Suprapubic skin (tissue), 4 donors: ENCODE results near the gene VSX1. TPM values are rescaled to one million over a fixed set of nuclear protein-coding genes. Genes with fewer than 3 reads are reported as not detected.

Source experiments
- DNase-seq, 2 donors: peaks; one replicate each; pipeline ENCODE4 v3.0.0-alpha.2; 2019; ENCODE audit warnings: low spot score in 2 of 2
- H3K27ac ChIP-seq: fragments of 200-600 bp; sonication (generic); one replicate; pipeline ENCODE4 v1.5.1; 2019
- H3K27me3 ChIP-seq: fragments of 200-600 bp; sonication (generic); one replicate; pipeline ENCODE4 v1.5.1; 2019
- H3K36me3 ChIP-seq: fragments of 200-600 bp; sonication (generic); one replicate; pipeline ENCODE4 v1.5.1; 2019
- H3K4me1 ChIP-seq: fragments of 200-600 bp; sonication (generic); one replicate; pipeline ENCODE4 v1.5.1; 2019
- H3K4me3 ChIP-seq: fragments of 200-600 bp; sonication (generic); one replicate; pipeline ENCODE4 v1.5.1; 2019; ENCODE audit warnings: mild to moderate bottlenecking
- H3K9me3 ChIP-seq: fragments of 200-600 bp; sonication (generic); one replicate; pipeline ENCODE4 v1.5.1; 2019
- CTCF ChIP-seq, 2 donors: fragments of 200-600 bp in 1 of 2; fragments of 450-650 bp in 1 of 2; sonication (generic) in 1 of 2; IDR thresholded peaks; one replicate each; pipeline ENCODE4 v1.5.1; 2016 to 2019; ENCODE audit warnings: antibody characterized with exemption in 2 of 2, mild to moderate bottlenecking in 1 of 2, moderate library complexity in 1 of 2
- EP300 ChIP-seq: sonication (generic); formaldehyde crosslinking; IDR thresholded peaks from one replicate; pipeline ENCODE4 v1.6.1; 2017; ENCODE audit warnings: antibody characterized with exemption
- POLR2A ChIP-seq, 2 donors: fragments of 450-650 bp; IDR thresholded peaks; one replicate each; pipeline ENCODE4 v1.6.1; 2017; ENCODE audit warnings: antibody characterized with exemption in 2 of 2, mild to moderate bottlenecking in 2 of 2, moderate library complexity in 2 of 2
- POLR2AphosphoS5 ChIP-seq, 3 donors: sonication (generic); formaldehyde crosslinking; IDR thresholded peaks; one replicate each; pipeline ENCODE4 v1.6.1; 2017; ENCODE audit warnings: antibody characterized with exemption in 3 of 3
- WGBS: methylation state at CpG from one replicate; pipeline ENCODE4 v1.1.5; 2018; 5-methylcytosine and 5-hydroxymethylcytosine counted together
- total RNA-seq, 4 donors: library from RNA; depleted of rRNA; stranded (reverse); fragments of >200 nt; gene quantifications; one replicate each; pipeline ENCODE4 v1.1.0, GENCODE V29; 2016

Gene VSX1
- total RNA-seq, 4 donors from 2014 or later = not detected

GRCh38 chr20:25033924-25034300 is 48.0 kb downstream of the VSX1 start:
- H3K36me3 ChIP-seq = peaks cover 7% of the 10 kb centered on the region
- H3K4me3 ChIP-seq = no peak overlapping the region
- peaks cover 61% of the 10 kb centered on the region for H3K4me1 ChIP-seq
- no peak for DNase-seq
- no peak for TF ChIP-seq EP300
- no peak for TF ChIP-seq POLR2A (IDR thresholded peaks at IDR 0.05)
- no peak for TF ChIP-seq CTCF (IDR thresholded peaks at IDR 0.05)
- TF ChIP-seq POLR2AphosphoS5 (IDR thresholded peaks at IDR 0.05) = no peak
- H3K9me3 ChIP-seq = no peaks in the 10 kb centered on the region
- peak overlapping the region; percentile 52 for H3K27ac ChIP-seq
- H3K27me3 ChIP-seq = no peaks in the 10 kb centered on the region
- 45% methylated on average over 3 of the region's 3 CpGs for WGBS

GRCh38 chr20:25033265-25033923 is 48.5 kb downstream of the VSX1 start:
- Histone ChIP-seq H3K4me3 (no peak overlapping the region), H3K27me3 (no peaks in the 10 kb centered on the region), H3K4me1 (peaks cover 56% of the 10 kb centered on the region), H3K27ac (peak overlapping the region; percentile 71), H3K36me3 (peaks cover 7% of the 10 kb centered on the region), H3K9me3 (no peaks in the 10 kb centered on the region)
- WGBS = 45% methylated on average over 6 of the region's 6 CpGs
- no peak for DNase-seq
- TF ChIP-seq CTCF (IDR thresholded peaks at IDR 0.05) (no peak), EP300 (no peak), POLR2A (IDR thresholded peaks at IDR 0.05) (no peak), POLR2AphosphoS5 (IDR thresholded peaks at IDR 0.05) (no peak)

- peak overlapping the region; percentile 71 for H3K27ac ChIP-seq
- 47% methylated on average over 29 of the region's 29 CpGs for WGBS
- no peak for TF ChIP-seq POLR2A (IDR thresholded peaks at IDR 0.05)
- H3K9me3 ChIP-seq = no peaks in the 10 kb centered on the region
- H3K36me3 ChIP-seq = peaks cover 7% of the 10 kb centered on the region
- DNase-seq = no peak
- H3K4me1 ChIP-seq = peaks cover 49% of the 10 kb centered on the region
- H3K27me3 ChIP-seq = no peaks in the 10 kb centered on the region
- H3K4me3 ChIP-seq = no peak overlapping the region
Observed at GRCh38 chr20:25032478-25033264, 49.3 kb downstream of the VSX1 start.

- Histone ChIP-seq H3K4me1 (peaks cover 43% of the 10 kb centered on the region), H3K36me3 (peaks cover 7% of the 10 kb centered on the region), H3K27ac (peak overlapping the region; percentile 71), H3K4me3 (no peak overlapping the region), H3K9me3 (no peaks in the 10 kb centered on the region), H3K27me3 (no peaks in the 10 kb centered on the region)
- no peak for TF ChIP-seq CTCF (IDR thresholded peaks at IDR 0.05)
- TF ChIP-seq POLR2A (IDR thresholded peaks at IDR 0.05) = no peak
- no peak for TF ChIP-seq POLR2AphosphoS5 (IDR thresholded peaks at IDR 0.05)
- no peak for TF ChIP-seq EP300
- no peak for DNase-seq
- WGBS = 84% methylated on average over 16 of the region's 16 CpGs
Observed at GRCh38 chr20:25032065-25032477, 49.9 kb downstream of the VSX1 start.

GRCh38 chr20:25031241-25031640 is 50.7 kb downstream of the VSX1 start:
- Histone ChIP-seq H3K27me3 (no peaks in the 10 kb centered on the region), H3K36me3 (peaks cover 7% of the 10 kb centered on the region), H3K4me1 (peaks cover 35% of the 10 kb centered on the region), H3K9me3 (no peaks in the 10 kb centered on the region), H3K27ac (no peak overlapping the region), H3K4me3 (no peak overlapping the region)
- DNase-seq = no peak
- whole genome bisulfite sequencing = 96% methylated on average over 3 of the region's 3 CpGs
- TF ChIP-seq CTCF (IDR thresholded peaks at IDR 0.05) (no peak), POLR2AphosphoS5 (IDR thresholded peaks at IDR 0.05) (no peak), EP300 (no peak), POLR2A (IDR thresholded peaks at IDR 0.05) (no peak)
